ENCODE results near the gene UNC45A.

- TF ChIP-seq CTCF (IDR thresholded peaks at IDR 0.05) (no peak), REST (IDR thresholded peaks at IDR 0.05; ENCODE audit: insufficient read depth in 1 of 2, low read depth in 2 of 2, low read length in 1 of 2) (no peak), POLR2AphosphoS5 (IDR thresholded peaks at IDR 0.05; ENCODE audit: low read depth, low read length) (no peak)
Observed at GRCh38 chr15:90947577-90948357, 12.7 kb downstream of the UNC45A start.

Measured in Panc1 (cell line).